ENCODE data around the gene COPS2. TPM values are rescaled to one million over a fixed set of nuclear protein-coding genes. Genes with fewer than 3 reads are reported as not detected.

Gene COPS2
- total and polyA plus RNA-seq, 2 of the 13 experiments (the other 11 are each of a cell fraction or from before 2014, with no cell fraction given) = 37.8 to 66.3 TPM

DNA sequence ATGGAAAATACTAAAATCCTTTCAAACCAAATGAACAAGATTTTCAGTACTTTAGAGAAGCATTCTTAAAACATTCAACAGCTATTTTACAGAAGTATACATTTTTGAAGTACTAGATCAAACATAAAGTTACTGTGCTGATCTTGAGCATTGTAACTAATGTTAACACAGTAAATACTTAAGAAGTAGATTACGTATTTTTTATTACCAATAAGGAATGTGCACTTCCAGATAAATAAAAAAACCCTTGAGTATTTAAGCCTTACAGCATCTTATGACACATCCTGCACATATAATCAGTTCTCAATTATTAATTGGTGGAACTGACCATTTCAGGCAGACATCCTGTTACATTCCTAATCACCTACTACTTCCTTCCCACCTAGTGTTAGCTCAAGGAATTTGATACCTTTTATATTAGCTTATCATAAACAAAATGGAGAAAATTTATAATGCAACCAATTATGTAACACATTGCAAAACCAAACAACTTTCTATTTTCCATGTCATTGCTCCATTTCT, 32.8 kb downstream of the COPS2 start:
- Histone ChIP-seq H3K27ac (ENCODE audit: extremely low read length, insufficient read depth, low read length) (no peak overlapping the region), H3K4me1 (ENCODE audit: insufficient read depth, low read length) (no peaks in the 10 kb centered on the region), H3K4me3 (replicated peaks in 1 of 3; ENCODE audit: insufficient read depth in 1 of 3, low read depth in 2 of 3, low read length in 3 of 3) (no peak overlapping the region), H3K27me3 (ENCODE audit: control insufficient read depth in 1 of 2, insufficient read depth in 2 of 2, low read length in 2 of 2) (no peaks in the 10 kb centered on the region), H3K4me2 (ENCODE audit: low read depth, low read length) (no peak overlapping the region), H3K9ac (ENCODE audit: insufficient read depth, low read depth, low read length) (no peak overlapping the region), H2AFZ (ENCODE audit: low read length) (no peak overlapping the region), H3K36me3 (replicated peaks in 1 of 2; ENCODE audit: control insufficient read depth in 1 of 2, insufficient read depth in 2 of 2, low read length in 2 of 2) (peaks cover 0 to 7% of the 10 kb centered on the region in 2 experiments; a peak in 4 of 5 replicates), H3K9me3 (ENCODE audit: low read length) (no peaks in the 10 kb centered on the region), H4K20me1 (ENCODE audit: insufficient read depth, low read length) (no peaks in the 10 kb centered on the region), H3K79me2 (ENCODE audit: insufficient read depth, low read length) (no peaks in the 10 kb centered on the region)
- in situ Hi-C loops (cut with HindIII; ENCODE audit: extremely low pct_ligation_motif_present, low pct_unique_long_range_greater_than_20kb) = no loop called here
- no TSS peak for BruUV-seq (replicated peaks)
- CTCF ChIA-PET (ENCODE audit: low intra/inter-chr PET ratio, low total read pairs) = no interaction called here
- intact Hi-C loops (cut with micrococcal nuclease; ENCODE audit: unreplicated experiment) = no loop called here
- ATAC-seq = no peak
- POLR2A ChIA-PET = no interaction called here
- FAIRE-seq = no peak
- WGBS (ENCODE audit: low lambda C conversion rate) = 100% methylated on average over 1 of the region's 1 CpG
- TF ChIP-seq ZNF660 (CRISPR knock-in tag; IDR thresholded peaks at IDR 0.05; ENCODE audit: borderline replicate concordance, low read depth) (no peak), KDM1A (CRISPR knock-in tag; IDR thresholded peaks at IDR 0.05) (no peak), ZNF446 (CRISPR knock-in tag; IDR thresholded peaks at IDR 0.05) (no peak), ZNF432 (CRISPR knock-in tag; IDR thresholded peaks at IDR 0.05; ENCODE audit: borderline replicate concordance) (no peak), REL (CRISPR knock-in tag; conservative IDR thresholded peaks at IDR 0.05) (no peak), PHF8 (CRISPR knock-in tag; IDR thresholded peaks at IDR 0.05) (no peak), MED13 (CRISPR knock-in tag; IDR thresholded peaks at IDR 0.05) (no peak), MAF1 (CRISPR knock-in tag; IDR thresholded peaks at IDR 0.05; ENCODE audit: borderline replicate concordance) (no peak)
- TF ChIP-seq, protein P1, sequence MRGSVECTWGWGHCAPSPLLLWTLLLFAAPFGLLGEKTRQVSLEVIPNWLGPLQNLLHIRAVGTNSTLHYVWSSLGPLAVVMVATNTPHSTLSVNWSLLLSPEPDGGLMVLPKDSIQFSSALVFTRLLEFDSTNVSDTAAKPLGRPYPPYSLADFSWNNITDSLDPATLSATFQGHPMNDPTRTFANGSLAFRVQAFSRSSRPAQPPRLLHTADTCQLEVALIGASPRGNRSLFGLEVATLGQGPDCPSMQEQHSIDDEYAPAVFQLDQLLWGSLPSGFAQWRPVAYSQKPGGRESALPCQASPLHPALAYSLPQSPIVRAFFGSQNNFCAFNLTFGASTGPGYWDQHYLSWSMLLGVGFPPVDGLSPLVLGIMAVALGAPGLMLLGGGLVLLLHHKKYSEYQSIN (CRISPR knock-in tag; IDR thresholded peaks at IDR 0.05; ENCODE audit: borderline replicate concordance) = no peak
- TF ChIP-seq, protein P2, sequence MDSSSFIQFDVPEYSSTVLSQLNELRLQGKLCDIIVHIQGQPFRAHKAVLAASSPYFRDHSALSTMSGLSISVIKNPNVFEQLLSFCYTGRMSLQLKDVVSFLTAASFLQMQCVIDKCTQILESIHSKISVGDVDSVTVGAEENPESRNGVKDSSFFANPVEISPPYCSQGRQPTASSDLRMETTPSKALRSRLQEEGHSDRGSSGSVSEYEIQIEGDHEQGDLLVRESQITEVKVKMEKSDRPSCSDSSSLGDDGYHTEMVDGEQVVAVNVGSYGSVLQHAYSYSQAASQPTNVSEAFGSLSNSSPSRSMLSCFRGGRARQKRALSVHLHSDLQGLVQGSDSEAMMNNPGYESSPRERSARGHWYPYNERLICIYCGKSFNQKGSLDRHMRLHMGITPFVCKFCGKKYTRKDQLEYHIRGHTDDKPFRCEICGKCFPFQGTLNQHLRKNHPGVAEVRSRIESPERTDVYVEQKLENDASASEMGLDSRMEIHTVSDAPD (CRISPR knock-in tag; IDR thresholded peaks at IDR 0.05) = no peak
- TF ChIP-seq, protein P3, sequence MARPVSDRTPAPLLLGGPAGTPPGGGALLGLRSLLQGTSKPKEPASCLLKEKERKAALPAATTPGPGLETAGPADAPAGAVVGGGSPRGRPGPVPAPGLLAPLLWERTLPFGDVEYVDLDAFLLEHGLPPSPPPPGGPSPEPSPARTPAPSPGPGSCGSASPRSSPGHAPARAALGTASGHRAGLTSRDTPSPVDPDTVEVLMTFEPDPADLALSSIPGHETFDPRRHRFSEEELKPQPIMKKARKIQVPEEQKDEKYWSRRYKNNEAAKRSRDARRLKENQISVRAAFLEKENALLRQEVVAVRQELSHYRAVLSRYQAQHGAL (CRISPR knock-in tag; IDR thresholded peaks at IDR 0.05; ENCODE audit: not compliant biosample characterization) = no peak
- DNase-seq (ENCODE audit: low spot score) = no peak

All from HepG2 (cell line).